ENCODE measurements around the gene TAS2R40. TPM values are rescaled to one million over a fixed set of nuclear protein-coding genes. Genes with fewer than 3 reads are reported as not detected.
"Not testable (repeated sequence)": the region's sequence is repeated elsewhere in the genome, so short reads cannot be mapped to it uniquely, and the experiment has no call there.

The TAS2R40 gene
- total RNA-seq (not detected), polyA plus RNA-seq (not detected)
- long read RNA-seq, donor 1 = 0 reads
- long read RNA-seq, donor 2 = 0 reads

DNA sequence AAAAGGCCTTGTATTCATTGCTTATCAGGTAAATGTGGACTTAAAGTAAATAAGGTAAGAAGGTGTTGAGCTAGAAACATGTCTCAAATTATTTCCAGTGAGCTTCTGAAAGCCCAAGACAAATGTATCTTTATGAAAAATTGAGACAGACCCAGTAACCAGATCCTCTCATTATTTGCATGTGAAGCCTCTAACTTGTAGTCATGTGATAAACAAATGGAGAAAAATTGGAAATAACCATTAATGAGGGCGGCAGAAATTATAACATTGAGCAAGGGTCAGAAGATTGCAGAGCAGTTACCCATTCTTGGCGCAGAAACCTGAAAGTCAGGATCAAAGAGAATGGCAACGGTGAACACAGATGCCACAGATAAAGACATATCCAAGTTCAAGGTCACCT lies at the start of gene TAS2R40:
TAS2R40 (plus strand) TSS at position 301 of the 400 bp plus-strand sequence; CDS start at position 343, 42 bp downstream.
- H3K27me3 ChIP-seq (ENCODE audit: insufficient read depth in 3 of 3, low read length in 2 of 3) = no peaks in the 10 kb centered on the region
- H3K36me3 ChIP-seq (ENCODE audit: insufficient read depth in 1 of 2, low read depth in 1 of 2) = no peaks in the 10 kb centered on the region
- DNase-seq (no peak), ATAC-seq (no peak)
- no peak within 1 kb of the TSS for H3K4me3 ChIP-seq
- WGBS, 3 donors = 85 to 92% (median 86%) methylated on average over 3 of the region's 3 CpGs
- TF ChIP-seq, protein P1, sequence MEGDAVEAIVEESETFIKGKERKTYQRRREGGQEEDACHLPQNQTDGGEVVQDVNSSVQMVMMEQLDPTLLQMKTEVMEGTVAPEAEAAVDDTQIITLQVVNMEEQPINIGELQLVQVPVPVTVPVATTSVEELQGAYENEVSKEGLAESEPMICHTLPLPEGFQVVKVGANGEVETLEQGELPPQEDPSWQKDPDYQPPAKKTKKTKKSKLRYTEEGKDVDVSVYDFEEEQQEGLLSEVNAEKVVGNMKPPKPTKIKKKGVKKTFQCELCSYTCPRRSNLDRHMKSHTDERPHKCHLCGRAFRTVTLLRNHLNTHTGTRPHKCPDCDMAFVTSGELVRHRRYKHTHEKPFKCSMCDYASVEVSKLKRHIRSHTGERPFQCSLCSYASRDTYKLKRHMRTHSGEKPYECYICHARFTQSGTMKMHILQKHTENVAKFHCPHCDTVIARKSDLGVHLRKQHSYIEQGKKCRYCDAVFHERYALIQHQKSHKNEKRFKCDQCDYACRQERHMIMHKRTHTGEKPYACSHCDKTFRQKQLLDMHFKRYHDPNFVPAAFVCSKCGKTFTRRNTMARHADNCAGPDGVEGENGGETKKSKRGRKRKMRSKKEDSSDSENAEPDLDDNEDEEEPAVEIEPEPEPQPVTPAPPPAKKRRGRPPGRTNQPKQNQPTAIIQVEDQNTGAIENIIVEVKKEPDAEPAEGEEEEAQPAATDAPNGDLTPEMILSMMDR (IDR thresholded peaks at IDR 0.05) = no peak
- H3K9me3 ChIP-seq = no peaks in the 10 kb centered on the region
- intact Hi-C loops (cut with DNase I) = no loop called here
- H3K4me1 ChIP-seq = no peaks in the 10 kb centered on the region
- no peak within 1 kb of the TSS for H3K27ac ChIP-seq

DNA sequence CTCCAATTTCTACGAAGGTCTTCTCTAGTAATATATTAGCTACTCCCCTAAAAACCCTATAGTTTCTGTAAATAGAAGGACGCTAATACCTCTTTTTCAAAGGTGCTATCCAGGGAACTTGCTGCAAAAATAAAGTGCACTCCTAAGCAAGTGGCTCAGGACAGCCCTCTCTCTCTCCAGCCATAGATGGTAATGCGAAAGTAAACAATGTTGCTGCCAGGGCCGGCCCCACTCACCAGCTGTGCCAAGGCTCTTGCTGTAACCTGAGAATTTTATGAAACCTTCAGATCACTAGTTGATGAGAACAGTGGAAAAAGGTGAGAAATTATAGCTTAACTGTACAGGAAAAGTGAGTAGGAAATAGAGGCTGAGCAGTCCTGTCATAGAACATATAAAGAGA lies 49.5 kb upstream of the TAS2R40 start:
- H3K27me3 ChIP-seq (ENCODE audit: insufficient read depth in 3 of 3, low read length in 2 of 3) = no peaks in the 10 kb centered on the region
- H3K27ac ChIP-seq = no peak overlapping the region
- TF ChIP-seq, protein P1 (IDR thresholded peaks at IDR 0.05) = no peak
- DNase-seq = peak in 1 of 2 donors; percentile 73
- H3K9me3 ChIP-seq = peaks cover 7% of the 10 kb centered on the region
- peak overlapping the region; percentile 51 for H3K4me3 ChIP-seq
- no peaks in the 10 kb centered on the region for H3K36me3 ChIP-seq (ENCODE audit: insufficient read depth in 1 of 2, low read depth in 1 of 2)
- WGBS, 3 donors = 14 to 24% (median 22%) methylated on average over 4 of the region's 4 CpGs
- H3K4me1 ChIP-seq = peaks cover 3% of the 10 kb centered on the region
- ATAC-seq = peak in 3 of 4 donors; percentile 68 to 83 (median 75)
- intact Hi-C loops (cut with DNase I) = no loop called here

DNA sequence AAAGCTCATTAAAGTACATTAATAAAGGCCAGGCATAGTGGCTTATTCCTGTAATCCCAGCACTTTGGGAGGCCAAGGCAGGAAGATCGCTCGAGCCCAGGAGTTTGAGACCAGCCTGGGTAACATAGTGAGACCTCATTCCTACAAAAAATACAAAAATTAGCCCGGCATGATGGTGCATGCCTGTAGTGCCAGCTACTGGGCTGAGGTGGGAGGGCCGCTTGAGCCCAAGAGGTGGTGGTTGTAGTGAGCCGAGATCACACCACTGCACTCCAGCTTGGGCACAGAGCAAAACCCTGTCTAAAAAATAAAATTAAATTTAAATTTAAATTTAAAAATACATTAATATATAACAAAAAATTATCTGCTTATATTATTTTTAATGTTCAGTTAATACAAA lies 45.7 kb upstream of the TAS2R40 start:
- WGBS, 3 donors = 91 to 96% (median 91%) methylated on average over 5 of the region's 5 CpGs
- DNase-seq (no peak), ATAC-seq (no peak)
- Histone ChIP-seq H3K4me1 (peaks cover 3% of the 10 kb centered on the region), H3K9me3 (peaks cover 22% of the 10 kb centered on the region), H3K27me3 (ENCODE audit: insufficient read depth in 3 of 3, low read length in 2 of 3) (no peaks in the 10 kb centered on the region), H3K4me3 (no peak overlapping the region), H3K36me3 (ENCODE audit: insufficient read depth in 1 of 2, low read depth in 1 of 2) (no peaks in the 10 kb centered on the region), H3K27ac (no peak overlapping the region)
- intact Hi-C loops (cut with DNase I) = no loop called here
- TF ChIP-seq, protein P1 (IDR thresholded peaks at IDR 0.05) = no peak

DNA sequence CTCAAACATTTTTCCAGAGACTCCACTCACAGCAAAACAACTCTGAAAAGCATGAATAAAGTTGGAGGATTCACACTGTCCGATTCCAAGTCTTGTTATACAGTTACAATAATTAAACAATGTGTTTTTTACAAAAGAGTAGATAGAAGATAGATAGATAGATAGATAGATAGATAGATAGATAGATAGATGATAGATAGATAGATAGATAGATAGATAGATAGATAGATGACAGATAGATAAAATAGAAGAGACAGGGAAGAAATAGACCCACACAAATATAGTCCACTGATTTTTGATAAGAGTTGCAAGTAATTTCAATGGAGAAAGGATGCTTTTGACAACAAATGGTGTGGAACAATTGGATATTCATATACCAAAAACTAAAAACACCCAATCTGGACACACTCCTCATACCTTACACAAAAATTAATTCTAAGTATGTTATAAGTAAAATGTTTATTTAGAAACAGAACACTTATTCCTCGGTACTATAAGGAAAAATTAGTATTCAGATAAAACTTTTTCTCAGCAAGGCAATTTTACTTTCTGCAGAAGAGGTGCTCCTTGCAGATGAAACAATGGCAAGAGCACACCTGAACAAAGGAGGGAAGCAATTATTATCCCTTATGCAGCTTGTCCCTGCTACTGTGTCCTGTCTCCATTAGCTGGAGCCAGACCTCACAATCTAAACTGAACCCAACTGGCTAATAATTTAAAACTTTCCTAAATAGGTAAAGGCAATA lies 44.3 kb upstream of the TAS2R40 start:
- WGBS, 3 donors = 80 to 91% (median 82%) methylated on average over 2 of the region's 2 CpGs
- no peak overlapping the region for H3K27ac ChIP-seq
- intact Hi-C loops (cut with DNase I) = no loop called here
- peaks cover 22% of the 10 kb centered on the region for H3K9me3 ChIP-seq
- TF ChIP-seq, protein P1 (IDR thresholded peaks at IDR 0.05) = no peak
- no peaks in the 10 kb centered on the region for H3K36me3 ChIP-seq (ENCODE audit: insufficient read depth in 1 of 2, low read depth in 1 of 2)
- H3K4me3 ChIP-seq = no peak overlapping the region
- no peaks in the 10 kb centered on the region for H3K27me3 ChIP-seq (ENCODE audit: insufficient read depth in 3 of 3, low read length in 2 of 3)
- ATAC-seq (no peak), DNase-seq (no peak)
- H3K4me1 ChIP-seq = no peaks in the 10 kb centered on the region

DNA sequence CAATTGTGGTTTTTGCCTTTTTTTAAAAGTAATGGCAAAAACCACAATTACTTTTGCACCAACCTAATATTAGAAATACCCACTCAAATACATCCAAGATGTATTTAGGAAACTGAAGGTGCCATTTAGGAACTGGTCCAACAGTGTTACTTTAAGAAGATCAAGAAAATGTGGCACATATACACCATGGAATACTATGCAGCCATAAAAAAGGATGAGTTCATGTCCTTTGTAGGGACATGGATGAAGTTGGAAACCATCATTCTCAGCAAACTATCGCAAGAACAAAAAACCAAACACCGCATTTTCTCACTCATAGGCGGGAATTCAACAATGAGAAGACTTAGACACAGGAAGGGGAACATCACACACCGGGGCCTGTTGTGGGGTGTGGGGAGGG lies 41.1 kb upstream of the TAS2R40 start:
- DNase-seq; ATAC-seq; H3K27me3 ChIP-seq (ENCODE audit: insufficient read depth in 3 of 3, low read length in 2 of 3); H3K27ac ChIP-seq; H3K4me3 ChIP-seq; H3K4me1 ChIP-seq; H3K36me3 ChIP-seq (ENCODE audit: insufficient read depth in 1 of 2, low read depth in 1 of 2): not testable (repeated sequence)
- intact Hi-C loops (cut with DNase I) = loop anchor here in 1 of 2 donors (1.0 kb wide), 1 partner anchor 17 kb away; no protein-coding TSS in a partner anchor
- WGBS, 3 donors = 87 to 97% (median 96%) methylated on average over 4 of the region's 4 CpGs
- peaks cover 22% of the 10 kb centered on the region for H3K9me3 ChIP-seq

Data from psoas muscle (tissue), 8 donors.